Measurements from ENCODE around the gene ARMC9. TPM values are rescaled to one million over a fixed set of nuclear protein-coding genes. Genes with fewer than 3 reads are reported as not detected.
A peak's percentile ranks its signal among the peaks of the same experiment; 100 is the strongest.

ARMC9 gene
- total RNA-seq, 1 donor from 2014 or later: 178 TPM

GRCh38 chr2:231204146-231204545, 5.7 kb downstream of the ARMC9 start:
- H3K4me3 Mint-ChIP-seq (ENCODE audit: unreplicated experiment): no peak overlapping the region
- no peak for DNase-seq (ENCODE audit: extremely low spot score, unreplicated experiment)
- peaks cover 59% of the 10 kb centered on the region for H3K36me3 Mint-ChIP-seq (ENCODE audit: unreplicated experiment)
- no peaks in the 10 kb centered on the region for H3K9me3 Mint-ChIP-seq (ENCODE audit: unreplicated experiment)
- H3K27me3 Mint-ChIP-seq (ENCODE audit: unreplicated experiment): no peaks in the 10 kb centered on the region
- no peak for TF ChIP-seq CTCF (IDR thresholded peaks at IDR 0.05)
- H3K4me1 Mint-ChIP-seq (ENCODE audit: unreplicated experiment): peaks cover 76% of the 10 kb centered on the region
- peak overlapping the region; percentile 81 for H3K27ac Mint-ChIP-seq (ENCODE audit: unreplicated experiment)

GRCh38 chr2:231204581-231204980, 6.2 kb downstream of the ARMC9 start:
- Mint-ChIP-seq H3K4me1 (ENCODE audit: unreplicated experiment) (peaks cover 72% of the 10 kb centered on the region), H3K36me3 (ENCODE audit: unreplicated experiment) (peaks cover 59% of the 10 kb centered on the region), H3K27me3 (ENCODE audit: unreplicated experiment) (no peaks in the 10 kb centered on the region), H3K4me3 (ENCODE audit: unreplicated experiment) (no peak overlapping the region), H3K9me3 (ENCODE audit: unreplicated experiment) (no peaks in the 10 kb centered on the region), H3K27ac (ENCODE audit: unreplicated experiment) (peak overlapping the region; percentile 81)
- no peak for DNase-seq (ENCODE audit: extremely low spot score, unreplicated experiment)
- TF ChIP-seq CTCF (IDR thresholded peaks at IDR 0.05): no peak

- H3K4me1 Mint-ChIP-seq (ENCODE audit: unreplicated experiment): peaks cover 66% of the 10 kb centered on the region
- no peak overlapping the region for H3K27ac Mint-ChIP-seq (ENCODE audit: unreplicated experiment)
- DNase-seq (ENCODE audit: extremely low spot score, unreplicated experiment): no peak
- H3K36me3 Mint-ChIP-seq (ENCODE audit: unreplicated experiment): peaks cover 66% of the 10 kb centered on the region
- H3K4me3 Mint-ChIP-seq (ENCODE audit: unreplicated experiment): no peak overlapping the region
- no peak for TF ChIP-seq CTCF (IDR thresholded peaks at IDR 0.05)
- H3K27me3 Mint-ChIP-seq (ENCODE audit: unreplicated experiment): no peaks in the 10 kb centered on the region
- H3K9me3 Mint-ChIP-seq (ENCODE audit: unreplicated experiment): no peaks in the 10 kb centered on the region
Measured at GRCh38 chr2:231207734-231208133, 9.3 kb downstream of the ARMC9 start.

- H3K4me1 Mint-ChIP-seq (ENCODE audit: unreplicated experiment): peaks cover 39% of the 10 kb centered on the region
- no peak for TF ChIP-seq CTCF (IDR thresholded peaks at IDR 0.05)
- peak overlapping the region; percentile 82 for H3K27ac Mint-ChIP-seq (ENCODE audit: unreplicated experiment)
- H3K4me3 Mint-ChIP-seq (ENCODE audit: unreplicated experiment): no peak overlapping the region
- H3K36me3 Mint-ChIP-seq (ENCODE audit: unreplicated experiment): peaks cover 65% of the 10 kb centered on the region
- DNase-seq (ENCODE audit: extremely low spot score, unreplicated experiment): no peak
- H3K9me3 Mint-ChIP-seq (ENCODE audit: unreplicated experiment): no peaks in the 10 kb centered on the region
- H3K27me3 Mint-ChIP-seq (ENCODE audit: unreplicated experiment): no peaks in the 10 kb centered on the region
Measured at GRCh38 chr2:231210782-231211181, 12.4 kb downstream of the ARMC9 start.

- Mint-ChIP-seq H3K4me3 (ENCODE audit: unreplicated experiment) (no peak overlapping the region), H3K4me1 (ENCODE audit: unreplicated experiment) (peaks cover 33% of the 10 kb centered on the region), H3K27me3 (ENCODE audit: unreplicated experiment) (no peaks in the 10 kb centered on the region), H3K9me3 (ENCODE audit: unreplicated experiment) (no peaks in the 10 kb centered on the region), H3K27ac (ENCODE audit: unreplicated experiment) (peak overlapping the region; percentile 82), H3K36me3 (ENCODE audit: unreplicated experiment) (peaks cover 68% of the 10 kb centered on the region)
- no peak for DNase-seq (ENCODE audit: extremely low spot score, unreplicated experiment)
- TF ChIP-seq CTCF (IDR thresholded peaks at IDR 0.05): no peak
Measured at GRCh38 chr2:231211486-231211885, 13.1 kb downstream of the ARMC9 start.

Data from osteocyte (in vitro differentiated cells).